ENCODE results near the gene ZNF385D.

- TF ChIP-seq CBX5 (CRISPR knock-in tag; IDR thresholded peaks at IDR 0.05; ENCODE audit: borderline replicate concordance) (no peak), HCFC1 (IDR thresholded peaks at IDR 0.05; ENCODE audit: low read depth, low read length) (no peak), POLR2AphosphoS5 (IDR thresholded peaks at IDR 0.05; ENCODE audit: low read depth, low read length) (no peak), MAZ (IDR thresholded peaks at IDR 0.05; ENCODE audit: borderline replicate concordance, low read depth, low read length) (no peak), MAZ (CRISPR knock-in tag; IDR thresholded peaks at IDR 0.05; ENCODE audit: low read depth) (no peak), GATAD1 (CRISPR knock-in tag; IDR thresholded peaks at IDR 0.05) (no peak), MTF1 (CRISPR knock-in tag; IDR thresholded peaks at IDR 0.05) (no peak), JUN (CRISPR knock-in tag; IDR thresholded peaks at IDR 0.05) (no peak), SP140L (CRISPR knock-in tag; IDR thresholded peaks at IDR 0.05; ENCODE audit: borderline replicate concordance) (no peak), RAD21 (CRISPR knock-in tag; IDR thresholded peaks at IDR 0.05) (no peak), BHLHE40 (IDR thresholded peaks at IDR 0.05; ENCODE audit: low read length) (no peak)
- TF ChIP-seq, protein P1, sequence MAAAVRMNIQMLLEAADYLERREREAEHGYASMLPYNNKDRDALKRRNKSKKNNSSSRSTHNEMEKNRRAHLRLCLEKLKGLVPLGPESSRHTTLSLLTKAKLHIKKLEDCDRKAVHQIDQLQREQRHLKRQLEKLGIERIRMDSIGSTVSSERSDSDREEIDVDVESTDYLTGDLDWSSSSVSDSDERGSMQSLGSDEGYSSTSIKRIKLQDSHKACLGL (CRISPR knock-in tag; IDR thresholded peaks at IDR 0.05): no peak
- TF ChIP-seq, protein P2, sequence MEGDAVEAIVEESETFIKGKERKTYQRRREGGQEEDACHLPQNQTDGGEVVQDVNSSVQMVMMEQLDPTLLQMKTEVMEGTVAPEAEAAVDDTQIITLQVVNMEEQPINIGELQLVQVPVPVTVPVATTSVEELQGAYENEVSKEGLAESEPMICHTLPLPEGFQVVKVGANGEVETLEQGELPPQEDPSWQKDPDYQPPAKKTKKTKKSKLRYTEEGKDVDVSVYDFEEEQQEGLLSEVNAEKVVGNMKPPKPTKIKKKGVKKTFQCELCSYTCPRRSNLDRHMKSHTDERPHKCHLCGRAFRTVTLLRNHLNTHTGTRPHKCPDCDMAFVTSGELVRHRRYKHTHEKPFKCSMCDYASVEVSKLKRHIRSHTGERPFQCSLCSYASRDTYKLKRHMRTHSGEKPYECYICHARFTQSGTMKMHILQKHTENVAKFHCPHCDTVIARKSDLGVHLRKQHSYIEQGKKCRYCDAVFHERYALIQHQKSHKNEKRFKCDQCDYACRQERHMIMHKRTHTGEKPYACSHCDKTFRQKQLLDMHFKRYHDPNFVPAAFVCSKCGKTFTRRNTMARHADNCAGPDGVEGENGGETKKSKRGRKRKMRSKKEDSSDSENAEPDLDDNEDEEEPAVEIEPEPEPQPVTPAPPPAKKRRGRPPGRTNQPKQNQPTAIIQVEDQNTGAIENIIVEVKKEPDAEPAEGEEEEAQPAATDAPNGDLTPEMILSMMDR (CRISPR knock-in tag; IDR thresholded peaks at IDR 0.05): no peak
These were observed 85.4 kb downstream of the ZNF385D start for GRCh38 chr3:21665444-21666100.

Data from HepG2 (cell line).